Loucy (cell line): ENCODE data around the gene RRP8.

Experiments used
- H2AFZ ChIP-seq: fragments of 200-600 bp; sonication (generic); 2 replicates; pipeline ENCODE4 v1.6.0; 2016; ENCODE audit warnings: antibody characterized with exemption, mild to moderate bottlenecking, low read length, moderate library complexity
- H3F3A ChIP-seq: fragments of 200-600 bp; 2 replicates; pipeline ENCODE4 v1.6.0; 2016; ENCODE audit warnings: antibody characterized with exemption, low read depth, mild to moderate bottlenecking
- H3K27me3 ChIP-seq: fragments of 200-600 bp; sonication (generic); 2 replicates; pipeline ENCODE4 v1.6.1; 2014; ENCODE audit warnings: low read length, mild to moderate bottlenecking; ENCODE audit not compliant: insufficient read depth, poor library complexity, severe bottlenecking
- H3K36me3 ChIP-seq: fragments of 200-600 bp; sonication (generic); 2 replicates; pipeline ENCODE4 v1.6.1; 2016; ENCODE audit warnings: low read length; ENCODE audit not compliant: insufficient read depth
- H3K4me1 ChIP-seq: fragments of 200-600 bp; sonication (generic); 2 replicates; pipeline ENCODE4 v1.5.1; 2014; ENCODE audit warnings: low read length, mild to moderate bottlenecking; ENCODE audit not compliant: insufficient read depth, poor library complexity, severe bottlenecking
- H3K4me2 ChIP-seq: fragments of 200-600 bp; sonication (generic); 2 replicates; pipeline ENCODE4 v1.6.0; 2014; ENCODE audit warnings: antibody characterized with exemption, low read length, low read depth, mild to moderate bottlenecking; ENCODE audit not compliant: poor library complexity, severe bottlenecking
- H3K4me3 ChIP-seq: fragments of 200-600 bp; sonication (generic); 2 replicates; pipeline ENCODE4 v1.5.1; 2014; ENCODE audit warnings: low read length, mild to moderate bottlenecking, mixed read lengths; ENCODE audit not compliant: poor library complexity, severe bottlenecking
- H3K79me2 ChIP-seq: fragments of 200-600 bp; sonication (generic); 2 replicates; pipeline ENCODE4 v1.6.1; 2014; ENCODE audit warnings: low read length; ENCODE audit not compliant: insufficient read depth
- H3K9ac ChIP-seq: fragments of 200-600 bp; sonication (generic); 2 replicates; pipeline ENCODE4 v1.6.0; 2014; ENCODE audit warnings: mild to moderate bottlenecking, low read depth, low read length, moderate library complexity; ENCODE audit not compliant: poor library complexity, severe bottlenecking
- H3K9me2 ChIP-seq: fragments of 200-600 bp; sonication (generic); replicated peaks from 2 replicates; pipeline ENCODE4 v1.6.1; 2016; ENCODE audit warnings: low read depth, low read length, mixed read lengths
- H3K9me3 ChIP-seq: fragments of 200-600 bp; sonication (generic); 2 replicates; pipeline ENCODE4 v1.6.1; 2014; ENCODE audit warnings: mild to moderate bottlenecking, antibody characterized with exemption, low read length, low read depth; ENCODE audit not compliant: insufficient read depth
- H4K20me1 ChIP-seq: fragments of 200-600 bp; sonication (generic); 2 replicates; pipeline ENCODE4 v1.6.0; 2014; ENCODE audit warnings: antibody characterized with exemption, low read length, mild to moderate bottlenecking; ENCODE audit not compliant: insufficient read depth, poor library complexity, severe bottlenecking
- EZH2phosphoT487 ChIP-seq: fragments of 200-600 bp; IDR thresholded peaks from 2 replicates; pipeline ENCODE4 v1.6.1; 2018; ENCODE audit warnings: antibody characterized with exemption, mild to moderate bottlenecking, moderate library complexity, borderline replicate concordance
- TF ChIP-seq, protein P1 (sequence below): fragments of 200-600 bp; sonication (generic); conservative IDR thresholded peaks from 2 replicates; pipeline ENCODE4 v1.5.1; 2014; ENCODE audit warnings: mild to moderate bottlenecking, antibody characterized with exemption, low read length

Gene RRP8

GRCh38 chr11:6617315-6617781 lies 13.9 kb upstream of the RRP8 start:
- H3K36me3 ChIP-seq, result no peaks in the 10 kb centered on the region
- H3K4me2 ChIP-seq, result no peak overlapping the region
- H3K9me3 ChIP-seq, result no peaks in the 10 kb centered on the region
- H3K27me3 ChIP-seq, result no peaks in the 10 kb centered on the region
- no peak overlapping the region for H3K9ac ChIP-seq
- peaks cover 6% of the 10 kb centered on the region; the same call in 1 of the 2 replicates for H3K79me2 ChIP-seq
- no peak overlapping the region for H2AFZ ChIP-seq
- peaks cover under 1% of the 10 kb centered on the region; the same call in 1 of the 2 replicates for H3F3A ChIP-seq
- no peaks in the 10 kb centered on the region for H3K9me2 ChIP-seq
- H3K4me3 ChIP-seq, result no peak overlapping the region
- H4K20me1 ChIP-seq, result no peaks in the 10 kb centered on the region
- peaks cover 30% of the 10 kb centered on the region for H3K4me1 ChIP-seq
- TF ChIP-seq, protein P1, sequence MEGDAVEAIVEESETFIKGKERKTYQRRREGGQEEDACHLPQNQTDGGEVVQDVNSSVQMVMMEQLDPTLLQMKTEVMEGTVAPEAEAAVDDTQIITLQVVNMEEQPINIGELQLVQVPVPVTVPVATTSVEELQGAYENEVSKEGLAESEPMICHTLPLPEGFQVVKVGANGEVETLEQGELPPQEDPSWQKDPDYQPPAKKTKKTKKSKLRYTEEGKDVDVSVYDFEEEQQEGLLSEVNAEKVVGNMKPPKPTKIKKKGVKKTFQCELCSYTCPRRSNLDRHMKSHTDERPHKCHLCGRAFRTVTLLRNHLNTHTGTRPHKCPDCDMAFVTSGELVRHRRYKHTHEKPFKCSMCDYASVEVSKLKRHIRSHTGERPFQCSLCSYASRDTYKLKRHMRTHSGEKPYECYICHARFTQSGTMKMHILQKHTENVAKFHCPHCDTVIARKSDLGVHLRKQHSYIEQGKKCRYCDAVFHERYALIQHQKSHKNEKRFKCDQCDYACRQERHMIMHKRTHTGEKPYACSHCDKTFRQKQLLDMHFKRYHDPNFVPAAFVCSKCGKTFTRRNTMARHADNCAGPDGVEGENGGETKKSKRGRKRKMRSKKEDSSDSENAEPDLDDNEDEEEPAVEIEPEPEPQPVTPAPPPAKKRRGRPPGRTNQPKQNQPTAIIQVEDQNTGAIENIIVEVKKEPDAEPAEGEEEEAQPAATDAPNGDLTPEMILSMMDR, result no peak
- TF ChIP-seq EZH2phosphoT487, result no peak

- Histone ChIP-seq H3K36me3 (no peaks in the 10 kb centered on the region), H3K27me3 (no peaks in the 10 kb centered on the region), H3K9ac (no peak overlapping the region), H3K4me3 (no peak overlapping the region), H4K20me1 (peaks cover 1% of the 10 kb centered on the region), H3K79me2 (peaks cover 8% of the 10 kb centered on the region; the same call in 1 of the 2 replicates), H3K9me2 (no peaks in the 10 kb centered on the region), H2AFZ (no peak overlapping the region), H3K4me2 (no peak overlapping the region), H3K4me1 (peaks cover 31% of the 10 kb centered on the region), H3F3A (peaks cover 2% of the 10 kb centered on the region; the same call in 1 of the 2 replicates), H3K9me3 (no peaks in the 10 kb centered on the region)
- no peak for TF ChIP-seq EZH2phosphoT487
- TF ChIP-seq, protein P1, result no peak
Observed at GRCh38 chr11:6616596-6617250, 13.3 kb upstream of the RRP8 start.

- Histone ChIP-seq H3K79me2 (peaks cover 15% of the 10 kb centered on the region), H2AFZ (no peak overlapping the region), H3K9me2 (no peaks in the 10 kb centered on the region), H3K4me3 (no peak overlapping the region), H3K4me1 (peaks cover 35% of the 10 kb centered on the region), H3K36me3 (peaks cover 2% of the 10 kb centered on the region; the same call in 1 of the 2 replicates), H3F3A (peaks cover 2% of the 10 kb centered on the region; the same call in 1 of the 2 replicates), H3K9ac (no peak overlapping the region), H3K9me3 (no peaks in the 10 kb centered on the region), H3K27me3 (no peaks in the 10 kb centered on the region), H3K4me2 (no peak overlapping the region), H4K20me1 (peaks cover 8% of the 10 kb centered on the region)
- no peak for TF ChIP-seq EZH2phosphoT487
- TF ChIP-seq, protein P1, result no peak
Observed at GRCh38 chr11:6615882-6616585, 12.6 kb upstream of the RRP8 start.
